Breast epithelium (tissue), 4 donors: ENCODE results near the gene PDGFRA. TPM values are rescaled to one million over a fixed set of nuclear protein-coding genes. Genes with fewer than 3 reads are reported as not detected.

Source experiments
- DNase-seq, 2 donors: peaks; one replicate each; pipeline ENCODE4 v3.0.0-alpha.2; 2019; ENCODE audit warnings: low spot score in 2 of 2
- H3K27ac ChIP-seq, 2 donors: fragments of 200-600 bp; sonication (generic) in 1 of 2; one replicate each; pipeline ENCODE4 v1.5.1; 2016 to 2019; ENCODE audit warnings: mild to moderate bottlenecking in 1 of 2
- H3K27me3 ChIP-seq, 2 donors: fragments of 200-600 bp; sonication (generic) in 1 of 2; one replicate each; pipeline versions ENCODE4 v1.5.1 to v1.6.0; 2017 to 2019; ENCODE audit warnings: control low read depth in 1 of 2, mild to moderate bottlenecking in 1 of 2
- H3K36me3 ChIP-seq: fragments of 200-600 bp; one replicate; pipeline ENCODE4 v1.5.1; 2019
- H3K4me1 ChIP-seq, 2 donors: fragments of 200-600 bp; sonication (generic); one replicate each; pipeline ENCODE4 v1.5.1; 2016 to 2019; ENCODE audit warnings: control low read depth in 1 of 2
- H3K4me3 ChIP-seq, 3 donors: fragments of 200-600 bp; sonication (generic); 1 replicate in 2 of 3; 2 replicates in 1 of 3; pipeline ENCODE4 v1.5.1; 2016 to 2019; ENCODE audit warnings: mild to moderate bottlenecking in 3 of 3, moderate library complexity in 2 of 3
- H3K9me3 ChIP-seq, 2 donors: fragments of 200-600 bp; sonication (generic) in 1 of 2; one replicate each; pipeline ENCODE4 v1.5.1; 2016 to 2019; ENCODE audit warnings: control low read depth in 1 of 2
- POLR2A ChIP-seq: fragments of 450-650 bp; IDR thresholded peaks from one replicate; pipeline ENCODE4 v1.6.1; 2016; ENCODE audit warnings: antibody characterized with exemption, mild to moderate bottlenecking, moderate library complexity
- POLR2AphosphoS5 ChIP-seq, 3 donors: sonication (generic); formaldehyde crosslinking; IDR thresholded peaks; one replicate each; pipeline ENCODE4 v1.6.1; 2017; ENCODE audit warnings: antibody characterized with exemption in 3 of 3
- intact Hi-C: fragments of 100-400 bp; cut with DNase I; formaldehyde crosslinking; loops from one replicate; pipeline ENCODE4 v1.15.1; 2023; ENCODE audit warnings: low total_unique reads
- total RNA-seq, 3 donors: library from RNA; depleted of rRNA; stranded (reverse); fragments of >200 nt; gene quantifications; one replicate each; pipeline ENCODE4 v1.1.0, GENCODE V29; 2016
- TF ChIP-seq, protein P1 (sequence below), 3 donors: fragments of 450-650 bp; IDR thresholded peaks; one replicate each; pipeline ENCODE4 v1.5.1; 2016 to 2017; ENCODE audit warnings: antibody characterized with exemption in 3 of 3, mild to moderate bottlenecking in 3 of 3, moderate library complexity in 3 of 3

The PDGFRA gene
- total RNA-seq, 3 donors from 2014 or later: 125 to 154 (median 130) TPM

DNA sequence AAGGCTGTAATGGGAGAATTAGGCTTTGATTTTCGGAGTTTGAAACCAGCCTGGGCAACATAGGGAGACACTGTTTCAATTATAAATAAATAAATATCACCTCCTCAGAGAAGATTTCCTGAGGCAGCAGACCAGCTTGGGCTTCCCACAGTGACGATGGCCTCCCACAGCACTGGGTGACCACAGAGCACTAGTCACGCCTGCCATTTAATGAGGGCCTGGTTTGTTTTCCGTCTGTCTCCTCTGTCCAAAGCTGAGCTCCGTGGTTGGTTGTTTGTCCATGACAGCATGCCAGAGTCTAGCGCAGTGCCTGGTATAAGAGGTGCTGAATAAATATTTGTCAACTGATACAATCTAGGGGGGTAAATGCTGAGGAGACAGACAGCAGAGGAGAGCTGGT is 10.4 kb upstream of the PDGFRA start:
- H3K27me3 ChIP-seq: no peaks in the 10 kb centered on the region
- no peak for DNase-seq
- H3K27ac ChIP-seq: no peak overlapping the region
- H3K4me3 ChIP-seq: no peak overlapping the region
- intact Hi-C loops: loop anchor here (10.0 kb wide), 1 partner anchor 724 kb away; no protein-coding TSS in a partner anchor
- H3K9me3 ChIP-seq: no peaks in the 10 kb centered on the region
- H3K4me1 ChIP-seq: no peaks in the 10 kb centered on the region
- no peaks in the 10 kb centered on the region for H3K36me3 ChIP-seq
- no peak for TF ChIP-seq POLR2A
- no peak for TF ChIP-seq POLR2AphosphoS5 (IDR thresholded peaks at IDR 0.05)
- TF ChIP-seq, protein P1, sequence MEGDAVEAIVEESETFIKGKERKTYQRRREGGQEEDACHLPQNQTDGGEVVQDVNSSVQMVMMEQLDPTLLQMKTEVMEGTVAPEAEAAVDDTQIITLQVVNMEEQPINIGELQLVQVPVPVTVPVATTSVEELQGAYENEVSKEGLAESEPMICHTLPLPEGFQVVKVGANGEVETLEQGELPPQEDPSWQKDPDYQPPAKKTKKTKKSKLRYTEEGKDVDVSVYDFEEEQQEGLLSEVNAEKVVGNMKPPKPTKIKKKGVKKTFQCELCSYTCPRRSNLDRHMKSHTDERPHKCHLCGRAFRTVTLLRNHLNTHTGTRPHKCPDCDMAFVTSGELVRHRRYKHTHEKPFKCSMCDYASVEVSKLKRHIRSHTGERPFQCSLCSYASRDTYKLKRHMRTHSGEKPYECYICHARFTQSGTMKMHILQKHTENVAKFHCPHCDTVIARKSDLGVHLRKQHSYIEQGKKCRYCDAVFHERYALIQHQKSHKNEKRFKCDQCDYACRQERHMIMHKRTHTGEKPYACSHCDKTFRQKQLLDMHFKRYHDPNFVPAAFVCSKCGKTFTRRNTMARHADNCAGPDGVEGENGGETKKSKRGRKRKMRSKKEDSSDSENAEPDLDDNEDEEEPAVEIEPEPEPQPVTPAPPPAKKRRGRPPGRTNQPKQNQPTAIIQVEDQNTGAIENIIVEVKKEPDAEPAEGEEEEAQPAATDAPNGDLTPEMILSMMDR (IDR thresholded peaks at IDR 0.05): no peak

DNA sequence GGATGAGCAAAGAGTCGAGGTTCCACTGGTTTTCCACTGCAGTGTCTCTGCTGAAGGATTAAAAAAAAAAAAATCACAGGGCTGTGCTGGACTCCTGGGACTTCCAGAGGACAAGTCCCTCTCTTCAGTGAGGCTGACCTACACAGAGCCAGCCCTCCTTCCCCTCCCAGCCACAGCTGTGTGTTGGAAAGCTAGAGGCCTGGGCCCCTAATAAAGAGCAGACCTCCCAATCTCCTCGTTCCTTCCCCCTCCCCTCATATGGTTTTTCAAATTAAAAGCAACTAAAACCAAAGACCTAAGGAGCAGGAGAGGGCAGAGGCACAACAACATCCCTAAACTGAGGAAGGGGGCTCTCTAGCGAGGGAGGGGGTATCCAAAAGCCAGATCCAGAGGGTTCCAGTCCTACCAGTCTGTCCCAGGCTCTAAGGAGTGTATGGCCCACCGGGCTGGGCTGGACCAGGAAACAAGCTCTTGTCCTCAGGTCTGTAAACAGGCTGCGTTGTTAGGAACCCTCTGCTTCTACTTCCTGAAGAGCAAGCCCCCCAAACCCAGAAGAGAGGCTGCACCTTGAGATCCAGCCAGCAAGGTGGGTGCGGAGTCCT is 4.0 kb upstream of the PDGFRA start:
- no peak for TF ChIP-seq POLR2A
- TF ChIP-seq, protein P1 (IDR thresholded peaks at IDR 0.05): no peak
- no peak for TF ChIP-seq POLR2AphosphoS5 (IDR thresholded peaks at IDR 0.05)
- DNase-seq: no peak
- H3K36me3 ChIP-seq: no peaks in the 10 kb centered on the region
- H3K27me3 ChIP-seq: peaks cover 0 to 6% of the 10 kb centered on the region in 2 donors
- intact Hi-C loops: no loop called here
- no peaks in the 10 kb centered on the region for H3K9me3 ChIP-seq
- H3K27ac ChIP-seq: peak overlapping the region; percentile 86 to 93
- no peaks in the 10 kb centered on the region for H3K4me1 ChIP-seq
- peak overlapping the region; percentile 56 to 82 (median 71) for H3K4me3 ChIP-seq

DNA sequence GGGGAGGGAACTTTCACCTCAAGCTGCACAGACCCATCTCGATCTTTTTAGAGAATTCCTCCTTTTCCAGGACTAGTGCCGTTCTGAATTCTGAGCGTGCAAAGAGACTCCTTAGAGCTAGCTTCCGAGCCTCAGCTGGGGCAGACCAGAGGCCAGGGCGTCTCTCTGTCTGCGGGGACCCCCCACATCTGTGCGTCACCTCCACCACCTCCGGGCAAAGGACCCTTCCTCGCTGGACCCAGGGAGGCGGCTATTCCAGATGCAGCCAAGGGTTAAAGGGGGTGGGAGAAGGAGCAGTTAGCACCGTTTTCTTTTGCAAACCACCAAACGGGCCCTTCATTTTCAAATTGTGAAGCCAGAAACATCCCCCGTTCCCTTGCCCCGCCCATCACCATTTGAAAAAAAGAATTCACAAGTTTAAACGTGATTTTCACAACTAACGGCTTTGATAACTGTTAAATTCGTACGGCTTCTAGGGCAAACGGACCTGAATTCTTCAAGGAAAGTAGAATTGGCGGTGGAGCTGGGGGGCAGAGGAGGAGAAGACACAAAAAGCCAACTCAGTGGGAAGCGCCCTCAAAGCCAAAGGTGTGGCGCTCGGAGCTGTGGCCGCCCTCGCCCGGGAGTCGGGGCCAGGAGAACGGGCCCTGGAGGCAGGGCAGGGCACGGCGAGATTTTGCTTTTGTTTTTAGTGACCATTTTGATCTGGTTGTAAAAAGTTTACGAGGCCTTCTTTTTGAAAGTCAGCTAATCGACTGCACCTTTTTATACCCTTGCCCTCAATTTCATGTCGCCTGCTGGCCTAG is 3.3 kb upstream of the PDGFRA start:
- Histone ChIP-seq H3K4me3 (peak overlapping the region; percentile 56 to 82 (median 71)), H3K36me3 (no peaks in the 10 kb centered on the region), H3K27me3 (peaks cover 0 to 11% of the 10 kb centered on the region in 2 donors), H3K9me3 (no peaks in the 10 kb centered on the region), H3K27ac (peak overlapping the region; percentile 86 to 93), H3K4me1 (no peaks in the 10 kb centered on the region)
- intact Hi-C loops: no loop called here
- DNase-seq: no peak
- TF ChIP-seq POLR2A: no peak

DNA sequence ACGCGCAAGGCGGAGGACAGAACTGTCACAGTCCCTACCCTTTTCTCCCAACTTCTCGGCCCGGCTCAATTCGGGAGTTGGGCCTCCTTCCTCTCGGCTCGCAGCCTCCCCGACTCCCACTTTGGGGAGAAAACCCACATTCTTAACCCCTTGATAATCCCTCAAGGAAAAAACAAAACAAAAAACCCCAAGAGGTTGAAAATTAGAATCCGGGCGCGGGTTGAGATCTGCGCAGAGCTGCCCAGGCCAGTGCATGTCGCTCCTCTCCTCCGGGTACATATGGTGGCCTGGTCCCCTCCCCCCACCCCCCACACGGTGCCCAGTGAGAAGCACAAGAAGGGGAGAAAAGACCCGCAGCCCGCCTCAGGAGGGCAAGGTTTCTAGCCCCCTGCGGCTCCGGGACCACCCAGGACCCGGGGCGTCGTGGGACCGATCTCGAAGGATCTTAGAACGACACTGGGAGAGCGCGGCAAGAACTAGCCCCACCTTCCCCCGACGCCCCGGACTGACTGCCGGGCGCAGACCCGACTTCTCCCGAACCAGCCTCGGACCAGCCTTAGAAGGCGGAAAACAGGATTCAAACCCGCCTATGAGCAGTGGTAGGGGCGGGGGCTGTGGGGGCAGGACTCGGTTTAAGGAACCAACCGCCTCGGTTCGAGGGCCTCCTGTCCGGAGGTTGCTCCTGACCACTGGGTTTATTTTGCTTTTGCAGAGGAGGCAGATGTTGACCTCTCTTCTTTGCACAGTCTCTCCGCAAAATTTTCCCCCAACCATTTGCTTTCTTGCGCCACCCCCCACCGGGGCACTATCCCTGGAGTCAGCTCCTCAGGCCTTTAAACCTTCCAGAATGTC is 2.5 kb upstream of the PDGFRA start:
- intact Hi-C loops: no loop called here
- peak overlapping the region; percentile 86 to 93 for H3K27ac ChIP-seq
- no peak for TF ChIP-seq POLR2A
- TF ChIP-seq POLR2AphosphoS5 (IDR thresholded peaks at IDR 0.05): peak in 2 of 3 donors; percentile 15 to 35
- H3K4me1 ChIP-seq: no peaks in the 10 kb centered on the region
- H3K9me3 ChIP-seq: no peaks in the 10 kb centered on the region
- peaks cover 0 to 17% of the 10 kb centered on the region in 2 donors for H3K27me3 ChIP-seq
- peak in 1 of 2 donors; percentile 38 for DNase-seq
- peak overlapping the region; percentile 56 to 82 (median 71) for H3K4me3 ChIP-seq
- no peaks in the 10 kb centered on the region for H3K36me3 ChIP-seq

DNA sequence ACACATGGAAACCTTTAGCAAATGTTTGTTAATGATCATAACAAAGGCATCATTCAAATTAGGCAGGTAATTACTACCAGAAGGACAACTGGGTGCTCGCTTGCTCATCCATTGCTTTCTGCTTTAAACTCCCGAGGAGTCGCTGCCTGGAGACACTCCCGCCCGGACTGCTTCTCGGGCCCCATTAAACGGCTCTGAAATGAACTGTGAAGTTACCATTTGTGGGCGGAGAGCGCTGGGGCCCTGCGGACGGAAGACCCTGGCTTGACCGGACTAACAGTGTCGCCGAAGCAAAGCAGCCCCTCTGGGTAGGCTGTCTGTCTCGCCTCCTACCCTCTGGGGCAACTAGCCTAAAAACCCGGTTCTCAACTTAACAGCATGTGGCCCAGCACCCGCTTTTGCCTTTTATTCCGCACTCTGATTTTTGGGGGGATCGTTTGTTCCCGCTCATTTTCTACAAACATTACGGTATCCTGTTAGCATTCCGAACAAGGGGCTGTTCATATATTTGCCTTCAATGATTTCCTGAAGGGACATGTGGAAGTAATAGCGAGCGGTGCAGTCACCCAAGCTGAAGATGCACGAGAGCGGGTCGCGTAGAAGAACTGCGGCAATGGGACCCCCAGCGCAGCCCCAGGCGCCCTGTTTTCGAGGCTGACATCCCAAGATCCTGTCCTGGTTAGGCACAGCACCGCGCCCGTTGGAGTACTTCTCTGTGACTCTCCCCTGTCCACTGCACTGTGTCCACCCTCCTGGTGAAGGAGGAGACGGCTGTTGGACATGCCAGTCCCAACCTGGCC is 1.6 kb upstream of the PDGFRA start:
- TF ChIP-seq POLR2AphosphoS5 (IDR thresholded peaks at IDR 0.05): no peak
- TF ChIP-seq, protein P1 (IDR thresholded peaks at IDR 0.05): no peak
- no peak for TF ChIP-seq POLR2A
- Histone ChIP-seq H3K27ac (peak overlapping the region; percentile 86 to 93), H3K9me3 (no peaks in the 10 kb centered on the region), H3K27me3 (peaks cover 0 to 18% of the 10 kb centered on the region in 2 donors), H3K4me1 (no peaks in the 10 kb centered on the region), H3K4me3 (peak overlapping the region; percentile 56 to 82 (median 71)), H3K36me3 (no peaks in the 10 kb centered on the region)
- DNase-seq: no peak
- intact Hi-C loops: no loop called here
